Kidney epithelial cell (primary cell): ENCODE measurements around the gene EXOC6B. TPM values are rescaled to one million over a fixed set of nuclear protein-coding genes. Genes with fewer than 3 reads are reported as not detected.

Experiments
- DNase-seq: peaks from one replicate; pipeline ENCODE4 v3.0.0-alpha.2; 2010; ENCODE audit warnings: low read depth
- H3K27me3 ChIP-seq: 2 replicates; pipeline ENCODE4 v1.6.0; 2011; ENCODE audit warnings: low read length; ENCODE audit not compliant: control insufficient read depth, insufficient read depth
- H3K36me3 ChIP-seq: 2 replicates; pipeline ENCODE4 v1.5.1; 2011; ENCODE audit warnings: low read length; ENCODE audit not compliant: control insufficient read depth, insufficient read depth
- H3K4me3 ChIP-seq: 2 replicates; pipeline ENCODE4 v1.5.1; 2011; ENCODE audit warnings: low read depth, mild to moderate bottlenecking, control low read depth, low read length
- total RNA-seq: library from RNA; depleted of rRNA; stranded (reverse); fragments of >200 nt; gene quantifications from 2 replicates; pipeline ENCODE4 v1.2.3, GENCODE V29; 2015
- TF ChIP-seq, protein P1 (sequence below): IDR thresholded peaks from 2 replicates; pipeline ENCODE4 v1.5.1; 2011; ENCODE audit warnings: mild to moderate bottlenecking, moderate library complexity, low read length, control low read depth, inconsistent platforms; ENCODE audit not compliant: insufficient read depth, poor library complexity, severe bottlenecking

Gene EXOC6B
- total RNA-seq, 1 donor from 2014 or later = 21.8 TPM

DNA sequence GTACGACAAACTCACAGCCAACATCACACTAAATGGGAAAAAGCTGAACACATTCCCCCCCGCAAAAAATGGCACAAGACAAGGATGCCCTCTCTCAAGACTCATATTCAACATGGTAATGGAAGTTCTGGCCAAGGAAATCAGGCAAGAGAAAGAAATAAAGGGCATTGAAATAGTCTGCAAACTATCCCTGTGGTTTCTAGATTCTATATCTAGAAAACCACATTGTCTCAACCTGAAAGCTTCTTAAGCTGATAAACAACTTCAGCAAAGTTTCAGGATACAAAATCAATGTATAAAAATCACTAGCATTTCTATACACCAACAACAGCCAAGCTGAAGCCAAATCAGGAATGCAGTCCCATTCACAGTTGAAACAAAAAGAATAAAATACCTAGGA, 383.6 kb downstream of the EXOC6B start:
- DNase-seq = no peak
- Histone ChIP-seq H3K27me3 (no peaks in the 10 kb centered on the region), H3K36me3 (no peaks in the 10 kb centered on the region), H3K4me3 (no peak overlapping the region)
- TF ChIP-seq, protein P1, sequence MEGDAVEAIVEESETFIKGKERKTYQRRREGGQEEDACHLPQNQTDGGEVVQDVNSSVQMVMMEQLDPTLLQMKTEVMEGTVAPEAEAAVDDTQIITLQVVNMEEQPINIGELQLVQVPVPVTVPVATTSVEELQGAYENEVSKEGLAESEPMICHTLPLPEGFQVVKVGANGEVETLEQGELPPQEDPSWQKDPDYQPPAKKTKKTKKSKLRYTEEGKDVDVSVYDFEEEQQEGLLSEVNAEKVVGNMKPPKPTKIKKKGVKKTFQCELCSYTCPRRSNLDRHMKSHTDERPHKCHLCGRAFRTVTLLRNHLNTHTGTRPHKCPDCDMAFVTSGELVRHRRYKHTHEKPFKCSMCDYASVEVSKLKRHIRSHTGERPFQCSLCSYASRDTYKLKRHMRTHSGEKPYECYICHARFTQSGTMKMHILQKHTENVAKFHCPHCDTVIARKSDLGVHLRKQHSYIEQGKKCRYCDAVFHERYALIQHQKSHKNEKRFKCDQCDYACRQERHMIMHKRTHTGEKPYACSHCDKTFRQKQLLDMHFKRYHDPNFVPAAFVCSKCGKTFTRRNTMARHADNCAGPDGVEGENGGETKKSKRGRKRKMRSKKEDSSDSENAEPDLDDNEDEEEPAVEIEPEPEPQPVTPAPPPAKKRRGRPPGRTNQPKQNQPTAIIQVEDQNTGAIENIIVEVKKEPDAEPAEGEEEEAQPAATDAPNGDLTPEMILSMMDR = no peak

DNA sequence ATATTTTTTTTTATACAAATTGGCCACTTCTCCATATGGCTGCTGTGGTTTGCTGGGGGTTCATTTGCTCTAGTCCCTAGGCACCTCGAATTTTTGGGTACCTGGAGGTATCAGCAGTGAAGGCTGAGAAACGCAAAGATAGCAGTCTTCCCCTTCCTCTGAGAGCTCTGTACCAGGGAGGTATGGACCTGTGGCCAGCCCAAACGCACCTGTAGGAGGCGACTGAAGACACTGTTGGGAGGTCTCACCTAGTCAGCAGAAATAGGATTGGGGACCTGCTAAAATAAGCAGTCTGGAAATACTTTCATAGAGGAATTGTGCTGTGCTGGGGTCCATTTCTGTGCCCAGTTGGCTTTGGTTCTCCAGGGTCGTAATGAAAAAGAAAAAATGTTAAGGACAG, 385.9 kb downstream of the EXOC6B start:
- DNase-seq = no peak
- no peak overlapping the region for H3K4me3 ChIP-seq
- no peaks in the 10 kb centered on the region for H3K36me3 ChIP-seq
- no peaks in the 10 kb centered on the region for H3K27me3 ChIP-seq
- TF ChIP-seq, protein P1 = no peak

DNA sequence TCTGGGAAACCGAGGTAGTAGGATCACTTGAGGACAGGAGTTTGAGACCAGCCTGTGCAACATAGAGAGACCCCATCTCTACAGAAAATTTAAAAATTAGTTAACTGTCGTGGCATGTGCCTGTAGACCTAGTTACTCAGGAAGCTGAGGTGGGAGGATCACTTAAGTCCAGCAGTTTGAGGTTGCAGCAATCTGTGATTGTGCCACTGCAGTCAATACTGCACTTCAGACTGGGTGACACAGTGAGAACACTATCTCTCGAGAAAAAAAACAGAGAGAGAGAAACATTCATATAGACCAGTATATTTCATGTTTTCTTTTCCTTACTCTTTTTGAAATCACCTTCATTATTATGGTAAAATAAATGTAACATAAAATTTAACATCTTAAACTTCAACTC, 387.5 kb downstream of the EXOC6B start:
- DNase-seq = no peak
- Histone ChIP-seq H3K36me3 (no peaks in the 10 kb centered on the region), H3K27me3 (no peaks in the 10 kb centered on the region), H3K4me3 (no peak overlapping the region)
- TF ChIP-seq, protein P1 = no peak

DNA sequence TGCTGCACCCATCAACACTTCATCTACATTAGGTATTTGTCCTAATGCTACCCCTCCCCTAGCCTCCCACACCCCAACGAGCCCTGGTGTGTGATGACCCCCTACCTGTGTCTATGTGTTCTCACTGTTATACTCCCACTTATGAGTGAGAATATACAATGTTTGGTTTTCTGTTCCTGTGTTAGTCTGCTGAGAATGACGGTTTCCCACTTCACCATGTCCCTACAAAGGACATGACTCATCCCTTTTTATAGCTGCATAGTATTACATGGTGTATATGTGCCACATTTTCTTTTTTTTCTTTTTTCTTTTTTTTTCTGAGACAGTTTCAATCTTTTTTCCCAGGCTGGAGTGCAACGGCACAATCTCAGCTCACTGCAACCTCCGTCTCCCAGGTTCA, 394.1 kb downstream of the EXOC6B start:
- TF ChIP-seq, protein P1 = no peak
- no peaks in the 10 kb centered on the region for H3K36me3 ChIP-seq
- H3K27me3 ChIP-seq = no peaks in the 10 kb centered on the region
- DNase-seq = no peak
- no peak overlapping the region for H3K4me3 ChIP-seq

DNA sequence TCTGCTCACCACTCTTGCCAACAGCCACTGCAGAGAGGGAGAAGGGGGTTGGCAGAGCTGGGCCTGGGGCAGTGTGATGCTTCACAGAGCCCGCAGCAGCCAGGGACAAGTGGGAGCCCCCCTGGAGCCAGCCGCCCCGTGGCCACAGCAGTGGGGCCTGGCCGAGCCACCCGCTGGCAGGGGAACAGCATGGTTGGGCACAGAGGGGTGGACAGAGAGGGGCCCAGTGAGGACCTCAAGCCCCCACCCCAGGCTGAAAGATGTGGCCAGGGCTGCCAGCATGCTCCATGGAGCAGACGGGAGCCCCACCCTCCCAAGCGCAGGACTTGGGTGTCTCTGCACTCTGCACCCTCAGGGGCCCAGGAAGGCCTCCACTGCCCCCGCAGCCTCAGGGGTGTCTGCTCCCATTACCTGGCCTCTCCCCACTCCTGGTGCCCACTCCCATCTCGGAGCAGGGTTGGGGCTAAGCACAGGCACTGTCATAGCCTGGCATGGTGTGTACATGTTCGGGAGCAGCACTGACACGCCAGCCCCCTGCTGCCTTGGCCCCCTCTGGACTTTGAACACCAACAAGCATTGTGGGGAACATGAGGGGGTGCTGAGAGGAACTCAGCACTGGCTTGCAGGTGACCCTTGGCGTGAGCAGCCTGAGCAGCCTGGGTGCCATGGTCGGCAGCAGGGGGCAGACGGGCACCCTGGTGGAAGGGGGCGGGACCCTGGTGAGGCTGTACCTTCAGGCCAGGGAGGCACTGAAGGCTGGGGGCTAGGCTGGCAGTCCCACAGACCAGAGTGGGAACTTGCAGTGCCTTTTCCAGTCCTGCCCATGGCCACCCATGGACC, 398.6 kb downstream of the EXOC6B start:
- TF ChIP-seq, protein P1 = no peak
- DNase-seq = no peak
- H3K27me3 ChIP-seq = no peaks in the 10 kb centered on the region
- no peak overlapping the region for H3K4me3 ChIP-seq
- H3K36me3 ChIP-seq = no peaks in the 10 kb centered on the region

DNA sequence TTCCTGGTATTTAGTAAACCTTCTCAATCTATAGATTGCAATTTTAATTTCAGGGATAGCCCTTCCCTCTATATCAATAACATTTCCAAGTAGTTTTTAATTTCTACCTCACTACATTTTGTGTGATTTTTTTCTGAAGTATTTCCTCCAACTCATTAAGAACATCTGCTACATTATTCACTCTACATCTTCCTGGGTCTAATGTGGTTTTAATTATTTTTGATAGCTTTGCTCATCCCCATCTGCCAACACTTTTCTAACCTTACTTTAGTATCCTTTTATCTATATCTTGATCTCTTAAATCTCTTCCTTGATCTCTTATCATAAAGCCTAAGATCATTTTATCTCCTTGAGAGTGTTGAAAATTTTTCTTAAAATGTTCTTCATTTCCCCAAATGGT, 399.8 kb downstream of the EXOC6B start:
- TF ChIP-seq, protein P1 = no peak
- DNase-seq = no peak
- Histone ChIP-seq H3K36me3 (no peaks in the 10 kb centered on the region), H3K4me3 (no peak overlapping the region), H3K27me3 (no peaks in the 10 kb centered on the region)
